ENCODE measurements around the gene PJA2. TPM values are rescaled to one million over a fixed set of nuclear protein-coding genes. Genes with fewer than 3 reads are reported as not detected.
"Not testable (repeated sequence)": the region's sequence is repeated elsewhere in the genome, so short reads cannot be mapped to it uniquely, and the experiment has no call there.

Gene PJA2, protein sequence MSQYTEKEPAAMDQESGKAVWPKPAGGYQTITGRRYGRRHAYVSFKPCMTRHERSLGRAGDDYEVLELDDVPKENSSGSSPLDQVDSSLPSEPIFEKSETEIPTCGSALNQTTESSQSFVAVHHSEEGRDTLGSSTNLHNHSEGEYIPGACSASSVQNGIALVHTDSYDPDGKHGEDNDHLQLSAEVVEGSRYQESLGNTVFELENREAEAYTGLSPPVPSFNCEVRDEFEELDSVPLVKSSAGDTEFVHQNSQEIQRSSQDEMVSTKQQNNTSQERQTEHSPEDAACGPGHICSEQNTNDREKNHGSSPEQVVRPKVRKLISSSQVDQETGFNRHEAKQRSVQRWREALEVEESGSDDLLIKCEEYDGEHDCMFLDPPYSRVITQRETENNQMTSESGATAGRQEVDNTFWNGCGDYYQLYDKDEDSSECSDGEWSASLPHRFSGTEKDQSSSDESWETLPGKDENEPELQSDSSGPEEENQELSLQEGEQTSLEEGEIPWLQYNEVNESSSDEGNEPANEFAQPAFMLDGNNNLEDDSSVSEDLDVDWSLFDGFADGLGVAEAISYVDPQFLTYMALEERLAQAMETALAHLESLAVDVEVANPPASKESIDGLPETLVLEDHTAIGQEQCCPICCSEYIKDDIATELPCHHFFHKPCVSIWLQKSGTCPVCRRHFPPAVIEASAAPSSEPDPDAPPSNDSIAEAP
- total RNA-seq (2014; rRNA removed; shearing (Covaris generic)), result 31.4 and 39.3 TPM in 2 replicates

DNA sequence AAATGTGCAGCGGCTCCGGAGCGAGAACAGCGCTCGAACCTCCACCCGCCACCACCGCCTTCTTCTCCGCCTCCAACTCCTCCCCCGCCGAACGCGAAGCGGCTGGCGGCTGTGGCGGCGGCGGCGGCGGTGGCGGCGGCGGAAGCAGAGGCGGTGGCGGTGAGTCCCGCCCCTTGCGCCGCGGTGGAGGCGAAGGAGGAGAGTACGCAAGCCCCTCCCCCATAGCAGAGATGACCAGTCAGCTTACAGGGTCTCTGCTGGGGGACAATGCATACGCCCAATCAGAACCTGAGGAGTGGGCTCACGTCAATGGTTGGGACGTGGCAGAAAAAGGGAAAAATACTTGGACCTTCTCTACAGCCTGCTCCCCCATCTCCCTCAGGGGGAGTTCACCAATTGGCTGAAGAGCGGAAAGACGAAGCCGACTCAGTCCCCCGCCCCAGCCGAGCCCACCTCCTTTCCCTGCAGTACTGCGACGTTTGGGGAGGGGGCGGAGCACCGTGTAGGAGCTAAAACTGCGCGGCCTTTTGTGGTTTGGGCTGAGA is at the start of gene PJA2:
Gene PJA2, minus strand, starts transcription at position 131 of the 545 bp plus-strand sequence. CDS start 26,541 bp downstream, outside the sequence.
- in situ Hi-C loops (cut with HindIII; ENCODE audit: low sequenced_read_pairs), result no loop called here
- peak; percentile 100 for DNase-seq (ENCODE audit: low spot score)

DNA sequence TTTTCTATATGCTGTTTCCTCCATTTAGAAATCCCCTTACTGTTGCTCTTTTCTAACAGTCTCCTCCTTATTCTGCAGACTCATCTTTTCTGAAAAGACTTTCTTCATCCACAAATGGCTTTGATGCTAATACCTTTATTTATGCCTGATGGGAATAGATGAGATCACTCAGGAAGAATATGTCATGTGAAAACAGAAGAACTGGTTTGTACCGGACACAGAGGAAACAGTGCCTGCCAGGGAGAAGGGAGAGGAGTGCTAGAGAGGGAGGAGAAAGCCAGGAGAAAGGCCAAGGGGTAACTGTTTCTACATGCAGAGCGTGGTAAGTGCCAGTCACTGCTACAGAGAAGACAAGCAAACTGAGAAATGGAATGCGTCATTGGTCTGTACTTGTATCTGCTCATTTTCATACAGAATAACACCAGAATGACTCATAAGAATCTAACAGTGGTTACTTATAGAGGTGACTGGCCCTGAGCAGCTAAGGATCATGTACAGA is 45.9 kb upstream of the PJA2 start:
- in situ Hi-C loops (cut with HindIII; ENCODE audit: low sequenced_read_pairs), result no loop called here
- peak; percentile 10 for DNase-seq (ENCODE audit: low spot score)

DNA sequence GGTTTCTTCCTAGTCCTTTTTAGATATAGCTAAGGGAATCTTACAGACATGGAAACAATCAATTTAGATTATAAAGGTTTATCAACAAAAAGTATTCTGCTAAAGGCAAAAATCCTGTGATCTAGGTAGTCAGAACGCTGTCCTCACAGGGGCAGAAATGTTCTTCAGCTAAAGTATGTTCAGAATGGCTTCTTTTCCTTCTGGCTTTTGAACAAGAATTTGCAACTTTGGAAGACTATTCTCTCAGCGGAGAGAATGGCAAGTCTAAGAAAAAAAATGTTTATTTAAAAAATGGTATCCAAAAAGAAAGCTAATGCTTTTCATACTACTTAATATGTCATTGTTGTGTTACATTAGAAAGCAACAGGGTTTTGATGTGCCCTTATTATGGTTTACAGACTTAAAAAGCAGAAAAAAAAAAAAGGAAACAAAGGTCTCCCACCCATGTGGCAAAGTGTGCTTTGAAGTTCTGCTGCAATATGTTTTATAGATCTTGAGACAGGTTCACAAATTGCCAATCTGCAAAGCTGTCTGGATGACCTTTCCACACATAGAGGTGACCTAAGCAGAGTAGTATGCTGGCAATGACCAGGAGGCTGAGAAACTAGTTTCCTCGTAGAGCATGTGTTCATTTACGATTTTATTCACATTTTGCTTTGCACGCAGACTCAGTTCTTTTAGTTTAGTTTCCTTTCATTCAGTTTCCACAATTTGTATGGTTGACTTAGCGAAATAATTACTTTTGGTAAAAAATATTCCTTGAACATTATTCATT is 45.1 kb upstream of the PJA2 start:
- in situ Hi-C loops (cut with HindIII; ENCODE audit: low sequenced_read_pairs), result no loop called here
- no peak for DNase-seq (ENCODE audit: low spot score)

DNA sequence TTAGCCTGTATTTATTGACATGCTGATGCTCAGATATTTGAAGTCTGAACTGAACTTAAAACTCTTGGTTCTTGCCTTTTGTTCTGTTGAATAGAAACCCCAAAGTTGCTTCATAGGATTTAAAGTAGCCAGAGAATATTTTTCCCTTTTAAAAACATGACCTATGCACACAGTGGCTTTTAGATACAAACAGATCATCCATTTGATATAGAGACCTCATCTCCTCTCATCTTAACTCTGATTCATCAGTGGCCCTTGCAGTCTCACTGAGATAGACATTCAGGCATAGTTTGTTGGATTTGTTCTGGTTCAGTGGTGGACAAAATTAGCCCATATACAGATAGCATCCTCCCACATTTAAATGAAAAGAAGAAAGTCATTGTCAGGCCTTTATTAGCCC is 43.5 kb upstream of the PJA2 start:
- no peak for DNase-seq (ENCODE audit: low spot score)
- in situ Hi-C loops (cut with HindIII; ENCODE audit: low sequenced_read_pairs), result no loop called here

DNA sequence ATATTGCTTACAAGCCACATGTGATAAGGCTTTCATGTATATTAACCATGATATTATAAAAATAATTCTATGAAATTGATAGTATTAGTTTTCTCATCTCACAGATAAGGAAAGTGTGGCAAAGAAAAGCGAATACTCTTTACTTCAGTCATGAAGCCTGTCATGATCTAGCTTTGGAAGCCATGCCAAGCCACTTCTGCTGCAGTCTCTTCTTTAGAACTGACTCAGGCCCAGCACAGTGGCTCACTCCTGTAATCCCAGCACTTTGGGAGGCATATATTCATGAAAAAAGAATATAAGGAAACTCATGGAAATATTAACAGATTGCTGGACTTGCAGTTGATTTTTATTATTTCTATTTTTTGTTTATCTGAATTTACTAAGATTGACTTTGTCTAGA is 42.9 kb upstream of the PJA2 start:
- in situ Hi-C loops (cut with HindIII; ENCODE audit: low sequenced_read_pairs), result no loop called here
- DNase-seq (ENCODE audit: low spot score), result no peak

DNA sequence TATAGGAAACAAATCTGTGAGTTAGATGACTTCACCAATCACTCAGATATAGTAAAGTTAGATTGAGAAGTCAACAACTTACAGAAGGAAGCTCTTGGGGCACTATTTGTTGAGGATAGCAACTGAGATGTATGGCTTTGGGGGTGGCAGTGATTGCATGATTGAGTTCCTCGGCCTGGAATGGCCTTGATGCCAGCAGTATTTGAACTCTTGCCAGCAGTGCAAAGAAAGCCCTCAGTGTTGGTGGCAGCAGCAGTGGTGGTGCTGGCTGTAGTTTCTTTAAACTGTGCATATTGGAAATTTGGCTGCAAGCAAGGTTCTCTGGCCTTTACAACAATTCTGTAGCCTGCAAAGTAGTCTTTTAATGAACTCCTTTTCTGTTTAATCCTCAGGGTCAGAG is 41.4 kb upstream of the PJA2 start:
- in situ Hi-C loops (cut with HindIII; ENCODE audit: low sequenced_read_pairs), result no loop called here
- DNase-seq (ENCODE audit: low spot score), result no peak

DNA sequence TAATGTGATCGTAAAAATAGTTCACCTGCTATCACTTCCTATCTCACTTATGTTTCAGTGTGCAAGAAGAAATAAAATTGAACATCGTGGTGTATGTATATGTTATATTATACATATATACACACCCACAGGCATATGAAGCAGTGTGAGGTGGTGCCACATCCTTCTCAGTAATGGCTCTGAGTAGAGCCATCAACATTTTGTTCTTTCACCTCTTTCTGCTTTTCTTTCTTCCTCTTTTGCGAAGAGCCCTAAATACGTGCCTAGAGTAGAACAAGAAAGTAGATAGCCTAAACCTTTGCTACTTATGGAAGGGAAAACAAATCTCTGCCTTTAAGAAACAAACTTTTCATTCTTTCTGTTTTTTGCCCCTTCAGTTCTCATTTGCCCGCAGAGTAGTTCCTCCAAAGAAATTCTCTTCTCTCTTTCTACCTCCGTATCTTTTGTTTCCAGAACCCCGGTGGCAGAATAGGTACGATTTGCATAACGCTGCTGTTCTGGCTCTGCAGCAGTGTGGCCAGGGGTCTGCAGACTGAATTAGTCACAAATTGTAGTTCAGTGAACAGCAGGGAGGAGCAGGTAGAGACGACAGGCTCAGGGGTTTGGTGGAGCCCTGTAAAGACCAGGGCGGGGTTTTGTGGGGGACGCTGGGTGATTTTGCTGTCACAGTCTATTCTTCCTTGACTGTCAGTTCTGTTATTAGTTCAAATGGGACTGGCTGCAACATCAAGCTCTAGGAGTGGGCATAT is 40.5 kb upstream of the PJA2 start:
- in situ Hi-C loops (cut with HindIII; ENCODE audit: low sequenced_read_pairs), result no loop called here
- no peak for DNase-seq (ENCODE audit: low spot score)

DNA sequence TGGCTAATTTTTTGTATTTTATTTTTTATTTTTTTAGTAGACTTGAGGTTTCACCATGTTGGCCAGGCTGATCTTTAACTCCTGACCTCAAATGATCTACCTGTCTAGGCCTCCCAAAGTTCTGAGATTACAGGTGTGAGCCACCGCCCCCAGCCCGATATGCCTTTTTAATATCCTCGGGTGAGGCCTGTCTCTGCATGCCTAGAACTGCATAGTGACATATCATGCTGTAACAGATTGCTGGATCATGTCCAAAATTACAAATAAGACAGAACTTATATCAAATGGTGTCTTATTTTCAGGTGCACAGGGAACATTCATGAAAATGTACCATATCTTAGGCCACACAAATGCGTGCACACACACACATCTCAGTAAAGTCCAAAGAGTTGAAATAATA is 39.1 kb upstream of the PJA2 start:
- DNase-seq (ENCODE audit: low spot score), result no peak
- in situ Hi-C loops (cut with HindIII; ENCODE audit: low sequenced_read_pairs), result no loop called here

DNA sequence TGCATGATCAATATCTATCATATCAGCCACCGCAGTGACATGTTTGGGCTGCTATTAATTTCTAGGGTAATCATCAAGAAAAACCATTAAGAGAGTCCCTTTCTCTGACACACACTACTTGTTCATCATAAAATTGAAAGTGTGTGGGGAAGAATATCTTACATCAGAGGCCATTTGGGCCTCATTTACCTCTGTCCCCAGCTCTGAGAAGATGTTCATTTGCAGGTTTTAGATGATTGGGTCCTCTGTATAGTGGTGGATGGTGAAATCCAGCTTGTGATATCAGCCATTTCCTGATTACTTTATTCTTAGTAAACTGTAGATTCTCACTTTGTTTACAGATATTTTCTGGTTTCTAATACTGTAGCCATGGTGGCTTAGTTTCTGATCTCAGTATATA is 29.8 kb upstream of the PJA2 start:
- in situ Hi-C loops (cut with HindIII; ENCODE audit: low sequenced_read_pairs), result no loop called here
- no peak for DNase-seq (ENCODE audit: low spot score)

DNA sequence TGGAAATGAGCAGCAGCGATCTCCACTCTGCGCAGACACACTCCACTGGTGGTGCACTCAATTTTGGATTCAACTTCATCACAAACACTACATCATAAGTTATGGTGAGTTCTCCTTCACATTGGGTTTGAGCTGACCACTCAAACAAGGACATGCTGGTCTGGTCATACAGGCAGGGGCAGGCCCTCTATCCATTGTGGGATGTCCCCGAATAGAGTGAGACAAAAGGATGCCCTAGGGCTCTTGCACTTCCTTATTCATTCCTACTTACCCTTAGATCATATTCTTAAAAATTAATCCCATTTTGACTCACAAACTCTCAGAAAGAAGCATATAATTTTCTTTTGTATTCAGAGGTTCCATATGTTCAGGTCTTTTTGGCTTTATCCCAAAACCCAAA is 16.3 kb upstream of the PJA2 start:
- no peak for DNase-seq (ENCODE audit: low spot score)
- in situ Hi-C loops (cut with HindIII; ENCODE audit: low sequenced_read_pairs), result no loop called here

DNA sequence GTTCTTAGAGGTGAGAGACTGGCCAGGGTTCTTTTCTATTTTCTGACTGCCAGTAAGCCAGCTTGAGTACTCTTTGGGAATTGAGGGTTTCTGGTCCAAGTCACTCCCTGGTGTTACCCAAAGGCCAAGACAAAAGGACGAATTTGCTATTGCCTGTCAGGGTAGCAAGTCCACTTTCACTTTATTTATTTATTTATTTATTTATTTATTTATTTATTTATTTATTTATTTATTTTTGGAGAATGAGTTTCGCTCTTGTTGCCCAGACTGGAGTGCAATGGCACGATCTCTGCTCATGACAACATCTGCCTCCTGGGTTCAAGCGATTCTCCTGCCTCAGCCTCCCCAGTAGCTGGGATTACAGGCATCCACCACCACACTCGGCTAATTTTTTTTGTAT is 15.7 kb upstream of the PJA2 start:
- DNase-seq (ENCODE audit: low spot score); in situ Hi-C loops (cut with HindIII; ENCODE audit: low sequenced_read_pairs): not testable (repeated sequence)

DNA sequence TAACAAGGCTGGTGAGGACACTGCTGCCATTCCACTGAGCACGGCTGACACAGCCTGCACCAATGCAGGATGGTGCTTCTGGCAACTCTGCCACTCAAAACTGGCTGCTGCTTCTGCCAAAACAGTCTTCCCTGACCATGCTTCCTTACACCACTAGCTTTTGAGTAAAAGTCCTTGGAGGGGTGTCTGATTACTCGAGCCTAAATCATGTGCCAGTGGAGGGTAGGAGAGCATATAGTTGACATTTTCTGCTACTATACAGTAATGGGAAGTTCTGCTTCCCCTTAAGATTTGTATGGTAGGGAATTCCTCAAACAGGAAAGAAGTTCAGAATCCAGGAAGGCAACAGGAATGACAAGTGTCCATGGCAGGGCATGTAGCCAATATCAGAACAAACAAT is 12.2 kb upstream of the PJA2 start:
- in situ Hi-C loops (cut with HindIII; ENCODE audit: low sequenced_read_pairs), result no loop called here
- DNase-seq (ENCODE audit: low spot score), result no peak

DNA sequence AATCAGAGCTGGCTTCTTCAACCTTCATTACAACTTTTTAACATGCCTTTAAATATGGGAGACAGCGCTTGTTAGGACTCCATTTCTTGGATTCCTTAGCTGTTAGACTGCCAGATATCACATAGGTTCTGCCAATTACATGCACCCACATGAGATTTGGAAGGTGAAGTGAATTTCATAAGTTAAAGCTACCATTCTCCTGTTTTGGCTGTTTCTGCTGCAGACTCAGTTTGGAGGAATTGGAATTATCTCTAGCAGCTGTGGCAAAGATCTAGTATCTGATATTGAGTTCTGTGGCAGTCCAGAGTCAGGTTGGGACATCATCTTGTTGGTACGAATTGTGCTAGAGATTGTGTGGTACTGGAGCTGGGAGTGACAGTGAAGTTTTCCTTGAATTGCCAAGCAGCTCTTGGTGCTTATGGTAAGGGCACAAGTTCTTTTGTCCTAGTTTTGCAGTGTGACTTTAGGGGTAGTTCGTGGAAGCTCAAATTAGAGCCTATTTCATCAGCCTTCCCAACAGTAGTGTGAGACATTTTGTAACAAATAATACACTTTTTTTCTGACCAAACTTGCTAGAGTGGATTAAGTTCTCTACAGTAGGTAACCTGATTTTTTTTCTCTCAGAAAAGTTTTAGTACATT is 9.1 kb upstream of the PJA2 start:
- DNase-seq (ENCODE audit: low spot score), result no peak
- in situ Hi-C loops (cut with HindIII; ENCODE audit: low sequenced_read_pairs), result no loop called here

DNA sequence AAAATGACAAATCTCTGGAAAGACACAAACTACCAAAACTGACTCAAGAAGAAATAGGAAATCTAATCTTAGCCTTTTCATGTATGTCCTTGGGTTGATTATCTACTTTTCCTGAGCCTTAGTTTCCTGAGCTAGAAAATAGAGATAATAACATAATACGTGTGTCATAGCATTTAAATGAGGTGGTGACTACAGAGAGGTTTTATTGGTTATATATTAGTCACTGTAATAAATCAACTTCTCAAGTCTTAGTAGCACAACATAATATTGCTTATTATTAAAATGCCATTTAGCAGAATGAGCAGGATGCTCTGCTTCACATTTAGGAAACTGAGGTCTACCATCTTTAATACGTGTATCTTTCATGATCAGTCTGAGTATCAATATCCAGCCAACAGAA is 7.1 kb upstream of the PJA2 start:
- no peak for DNase-seq (ENCODE audit: low spot score)
- in situ Hi-C loops (cut with HindIII; ENCODE audit: low sequenced_read_pairs), result no loop called here

DNA sequence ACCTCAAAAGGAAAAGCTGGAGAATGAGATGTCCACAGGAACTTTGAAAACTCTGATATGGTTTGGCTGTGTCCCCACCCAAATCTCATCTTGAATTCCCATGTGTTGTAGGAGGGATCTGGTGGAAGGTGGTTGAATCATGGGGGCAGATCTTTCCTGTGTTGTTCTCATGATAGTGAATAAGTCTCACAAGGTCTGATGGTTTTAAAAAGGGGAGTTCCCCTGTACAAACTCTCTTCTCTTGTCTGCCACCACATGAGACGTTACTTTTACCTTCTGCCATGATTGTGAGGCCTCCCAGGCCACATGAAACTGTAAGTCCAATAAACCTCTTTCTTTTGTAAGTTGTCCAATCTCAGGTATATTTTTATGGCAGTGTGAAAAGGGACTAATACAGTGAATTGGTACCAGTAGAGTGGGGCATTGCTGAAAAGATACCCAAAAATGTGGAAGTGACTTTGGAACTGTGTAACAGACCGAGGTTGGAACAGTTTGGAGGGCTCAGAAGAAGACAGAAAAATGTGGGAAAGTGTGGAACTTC is 4.2 kb upstream of the PJA2 start:
- DNase-seq (ENCODE audit: low spot score); in situ Hi-C loops (cut with HindIII; ENCODE audit: low sequenced_read_pairs): not testable (repeated sequence)

DNA sequence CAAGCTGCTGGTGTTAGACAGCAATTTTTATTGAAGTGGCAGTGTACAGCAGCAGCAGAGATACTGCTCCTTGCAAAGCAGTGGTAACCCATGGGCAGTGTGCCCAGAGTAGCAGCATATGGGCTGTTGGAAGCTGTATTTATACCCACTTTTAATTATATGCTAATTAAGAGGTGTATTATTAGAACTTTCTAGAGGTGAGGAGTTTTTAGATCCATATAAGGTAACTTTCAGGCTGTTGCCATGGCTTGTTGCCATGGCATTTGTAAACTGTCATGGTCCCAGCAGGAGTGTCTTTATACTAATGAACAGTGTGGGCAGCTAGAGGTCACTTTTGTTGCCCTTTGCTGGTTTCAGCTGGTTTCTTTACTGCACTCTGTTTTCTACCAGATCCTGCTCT is 3.7 kb upstream of the PJA2 start:
- in situ Hi-C loops (cut with HindIII; ENCODE audit: low sequenced_read_pairs), result no loop called here
- peak; percentile 25 for DNase-seq (ENCODE audit: low spot score)

DNA sequence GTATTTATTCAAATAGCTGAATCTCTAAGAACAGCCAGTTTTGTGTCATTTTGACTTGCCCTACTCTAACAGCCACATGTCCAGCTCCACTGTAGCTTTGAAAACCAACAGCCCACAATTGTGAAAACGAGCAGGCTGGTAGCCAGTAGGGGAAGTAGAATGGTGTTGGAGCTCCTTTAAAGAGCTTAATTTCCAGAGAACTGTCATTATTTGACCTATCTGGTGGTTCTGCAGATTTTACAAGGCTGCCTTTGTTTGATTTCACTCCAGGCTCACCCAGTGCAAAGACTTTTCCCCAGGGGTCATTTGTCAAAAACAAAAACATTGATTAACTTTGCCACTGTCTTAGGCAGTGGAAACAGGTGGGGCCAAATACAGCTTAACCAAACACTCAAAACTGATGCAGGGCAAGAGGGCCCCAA is 3.2 kb upstream of the PJA2 start:
- in situ Hi-C loops (cut with HindIII; ENCODE audit: low sequenced_read_pairs), result no loop called here
- no peak for DNase-seq (ENCODE audit: low spot score)

DNA sequence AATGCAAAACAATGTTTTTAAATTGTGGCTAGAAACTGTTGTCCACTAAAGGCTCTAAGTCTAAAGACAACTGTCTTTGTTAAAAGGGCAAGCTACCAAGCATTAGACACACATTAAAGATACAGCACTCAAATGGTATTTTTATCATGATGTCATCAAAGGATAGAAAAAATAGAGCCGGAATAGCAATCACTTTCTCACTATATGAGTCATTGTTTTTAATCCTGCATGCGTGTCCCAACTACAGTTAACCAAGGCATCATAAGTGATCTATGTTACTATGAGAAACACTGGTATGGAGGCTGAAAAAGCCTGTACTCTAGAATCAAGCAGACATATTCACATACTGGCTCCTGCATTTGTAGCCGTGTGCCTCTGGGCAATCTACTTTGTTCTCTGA is 1.9 kb upstream of the PJA2 start:
- in situ Hi-C loops (cut with HindIII; ENCODE audit: low sequenced_read_pairs), result no loop called here
- DNase-seq (ENCODE audit: low spot score), result no peak
